HG03280 (cell line): ENCODE data around the gene SFTPB.
"Not testable (repeated sequence)": the region's sequence is repeated elsewhere in the genome, so short reads cannot be mapped to it uniquely, and the experiment has no call there.

Experiments
- ATAC-seq: cut with Tn5 transposase; IDR thresholded peaks from one replicate; pipeline ENCODE4 v1.9.1; 2021; ENCODE audit warnings: mild to moderate bottlenecking, moderate library complexity; ENCODE audit not compliant: unreplicated experiment

SFTPB gene

GRCh38 chr2:85678377-85678776, 10.4 kb upstream of the SFTPB start:
- ATAC-seq, result no peak

- ATAC-seq, result no peak
Measured at GRCh38 chr2:85675866-85676548, 8.0 kb upstream of the SFTPB start.

GRCh38 chr2:85675427-85675826, 7.4 kb upstream of the SFTPB start:
- no peak for ATAC-seq

- ATAC-seq, result no peak
Measured at GRCh38 chr2:85674417-85674816, 6.4 kb upstream of the SFTPB start.

GRCh38 chr2:85673716-85674375, 5.8 kb upstream of the SFTPB start:
- no peak for ATAC-seq

- no peak for ATAC-seq
Measured at GRCh38 chr2:85672456-85672855, 4.5 kb upstream of the SFTPB start.

GRCh38 chr2:85670416-85670815, 2.4 kb upstream of the SFTPB start:
- not testable (repeated sequence) for ATAC-seq

GRCh38 chr2:85669549-85669948, 1.6 kb upstream of the SFTPB start:
- peak; percentile 57 for ATAC-seq

GRCh38 chr2:85668857-85669142, 801 bp upstream of the SFTPB start:
- ATAC-seq, result no peak

- no peak for ATAC-seq
Measured at GRCh38 chr2:85667561-85668008, 414 bp downstream of the SFTPB start.

GRCh38 chr2:85666435-85667316, 1.3 kb downstream of the SFTPB start:
- no peak for ATAC-seq

GRCh38 chr2:85666016-85666415, 2.0 kb downstream of the SFTPB start:
- no peak for ATAC-seq

- ATAC-seq, result no peak
Measured at GRCh38 chr2:85665264-85665937, 2.6 kb downstream of the SFTPB start.

GRCh38 chr2:85663594-85664565, 4.1 kb downstream of the SFTPB start:
- no peak for ATAC-seq

- no peak for ATAC-seq
Measured at GRCh38 chr2:85662899-85663593, 5.0 kb downstream of the SFTPB start.

GRCh38 chr2:85661139-85661858, 6.7 kb downstream of the SFTPB start:
- ATAC-seq, result no peak

- no peak for ATAC-seq
Measured at GRCh38 chr2:85660725-85661124, 7.3 kb downstream of the SFTPB start.

- ATAC-seq, result not testable (repeated sequence)
Measured at GRCh38 chr2:85660301-85660700, 7.7 kb downstream of the SFTPB start.
